Astrocyte (in vitro differentiated cells and primary cell): ENCODE measurements around the gene MBP. TPM values are rescaled to one million over a fixed set of nuclear protein-coding genes. Genes with fewer than 3 reads are reported as not detected.

Experiments used
- DNase-seq: peaks from one replicate; pipeline ENCODE4 v3.0.0-alpha.2; 2010; ENCODE audit warnings: low read depth
- FAIRE-seq: peaks from 2 replicates; lab custom pipeline; 2011; peaks lifted over from hg19 to GRCh38; lab: Jason Lieb, UNC
- H2AFZ ChIP-seq: 2 replicates; pipeline ENCODE4 v1.6.0; 2012; ENCODE audit warnings: low read depth, low read length, inconsistent platforms
- H3K27ac ChIP-seq: 2 replicates; pipeline ENCODE4 v1.5.1; 2011; ENCODE audit warnings: low read depth, low read length, inconsistent platforms
- H3K27me3 ChIP-seq: 2 replicates; pipeline ENCODE4 v1.6.0; 2011; ENCODE audit warnings: low read length, inconsistent platforms; ENCODE audit not compliant: insufficient read depth
- H3K36me3 ChIP-seq: 2 replicates; pipeline ENCODE4 v1.5.1; 2011; ENCODE audit warnings: low read length, inconsistent platforms; ENCODE audit not compliant: insufficient read depth
- H3K4me1 ChIP-seq: 2 replicates; pipeline ENCODE4 v1.5.1; 2011; ENCODE audit warnings: low read length, inconsistent platforms; ENCODE audit not compliant: insufficient read depth
- H3K4me2 ChIP-seq: 2 replicates; pipeline ENCODE4 v1.6.0; 2012; ENCODE audit warnings: low read length, inconsistent platforms
- H3K4me3 ChIP-seq: 2 replicates; pipeline ENCODE4 v1.5.1; 2011; ENCODE audit warnings: low read depth, mild to moderate bottlenecking, low read length, inconsistent platforms; ENCODE audit not compliant: insufficient read depth
- H3K79me2 ChIP-seq: 2 replicates; pipeline ENCODE4 v1.6.0; 2012; ENCODE audit warnings: mild to moderate bottlenecking, low read length, inconsistent platforms; ENCODE audit not compliant: insufficient read depth
- H3K9ac ChIP-seq: 2 replicates; pipeline ENCODE4 v1.6.0; 2012; ENCODE audit warnings: mild to moderate bottlenecking, low read length, inconsistent platforms
- H3K9me3 ChIP-seq: 2 replicates; pipeline ENCODE4 v1.5.1; 2012; ENCODE audit warnings: low read depth, mild to moderate bottlenecking, low read length, inconsistent platforms; ENCODE audit not compliant: insufficient read depth
- H4K20me1 ChIP-seq: 2 replicates; pipeline ENCODE4 v1.6.0; 2012; ENCODE audit warnings: low read length, inconsistent platforms; ENCODE audit not compliant: insufficient read depth
- H3K27ac Mint-ChIP-seq: one replicate; pipeline ENCODE4 v1.8.0; 2021; ENCODE audit warnings: mild to moderate bottlenecking, mixed read lengths; ENCODE audit not compliant: unreplicated experiment
- H3K27me3 Mint-ChIP-seq: one replicate; pipeline ENCODE4 v1.8.0; 2021; ENCODE audit warnings: low read depth, mixed read lengths; ENCODE audit not compliant: unreplicated experiment
- H3K36me3 Mint-ChIP-seq: one replicate; pipeline ENCODE4 v1.8.0; 2021; ENCODE audit warnings: low read depth, mixed read lengths; ENCODE audit not compliant: unreplicated experiment
- H3K4me1 Mint-ChIP-seq: one replicate; pipeline ENCODE4 v1.8.0; 2021; ENCODE audit warnings: low read depth, mixed read lengths; ENCODE audit not compliant: unreplicated experiment
- H3K4me3 Mint-ChIP-seq: one replicate; pipeline ENCODE4 v1.8.0; 2021; ENCODE audit warnings: mild to moderate bottlenecking, moderate library complexity, mixed read lengths; ENCODE audit not compliant: unreplicated experiment
- H3K9me3 Mint-ChIP-seq: one replicate; pipeline ENCODE4 v1.8.0; 2021; ENCODE audit warnings: mild to moderate bottlenecking, mixed read lengths; ENCODE audit not compliant: unreplicated experiment
- CTCF ChIP-seq: IDR thresholded peaks from 2 replicates; pipeline ENCODE4 v1.5.1; 2011; ENCODE audit warnings: low read depth, mild to moderate bottlenecking, inconsistent platforms, low read length, moderate library complexity; ENCODE audit not compliant: insufficient read depth
- EZH2 ChIP-seq: IDR thresholded peaks from 2 replicates; pipeline ENCODE4 v1.6.1; 2012; ENCODE audit warnings: mild to moderate bottlenecking, low read length, inconsistent platforms; ENCODE audit not compliant: insufficient read depth
- total RNA-seq: library from RNA; stranded (reverse); gene quantifications from 2 replicates; pipeline ENCODE4 v1.2.1, GENCODE V29; 2021

The MBP gene
- total RNA-seq, 1 donor from 2014 or later = 11.4 TPM

GRCh38 chr18:77044866-77045664 lies 87.5 kb downstream of the MBP start:
- Mint-ChIP-seq H3K4me3 (no peak overlapping the region), H3K4me1 (peaks cover 4% of the 10 kb centered on the region), H3K36me3 (no peaks in the 10 kb centered on the region), H3K27ac (no peak overlapping the region), H3K9me3 (no peaks in the 10 kb centered on the region), H3K27me3 (no peaks in the 10 kb centered on the region)
- Histone ChIP-seq H3K9ac (peak overlapping the region; percentile 82), H3K27ac (no peak overlapping the region), H4K20me1 (no peaks in the 10 kb centered on the region), H3K4me1 (peaks cover 5% of the 10 kb centered on the region), H3K4me2 (no peak overlapping the region), H3K79me2 (no peaks in the 10 kb centered on the region), H3K4me3 (no peak overlapping the region), H2AFZ (no peak overlapping the region), H3K36me3 (no peaks in the 10 kb centered on the region), H3K27me3 (no peaks in the 10 kb centered on the region), H3K9me3 (no peaks in the 10 kb centered on the region)
- no peak for FAIRE-seq
- no peak for DNase-seq
- TF ChIP-seq EZH2 (no peak), CTCF (no peak)

DNA sequence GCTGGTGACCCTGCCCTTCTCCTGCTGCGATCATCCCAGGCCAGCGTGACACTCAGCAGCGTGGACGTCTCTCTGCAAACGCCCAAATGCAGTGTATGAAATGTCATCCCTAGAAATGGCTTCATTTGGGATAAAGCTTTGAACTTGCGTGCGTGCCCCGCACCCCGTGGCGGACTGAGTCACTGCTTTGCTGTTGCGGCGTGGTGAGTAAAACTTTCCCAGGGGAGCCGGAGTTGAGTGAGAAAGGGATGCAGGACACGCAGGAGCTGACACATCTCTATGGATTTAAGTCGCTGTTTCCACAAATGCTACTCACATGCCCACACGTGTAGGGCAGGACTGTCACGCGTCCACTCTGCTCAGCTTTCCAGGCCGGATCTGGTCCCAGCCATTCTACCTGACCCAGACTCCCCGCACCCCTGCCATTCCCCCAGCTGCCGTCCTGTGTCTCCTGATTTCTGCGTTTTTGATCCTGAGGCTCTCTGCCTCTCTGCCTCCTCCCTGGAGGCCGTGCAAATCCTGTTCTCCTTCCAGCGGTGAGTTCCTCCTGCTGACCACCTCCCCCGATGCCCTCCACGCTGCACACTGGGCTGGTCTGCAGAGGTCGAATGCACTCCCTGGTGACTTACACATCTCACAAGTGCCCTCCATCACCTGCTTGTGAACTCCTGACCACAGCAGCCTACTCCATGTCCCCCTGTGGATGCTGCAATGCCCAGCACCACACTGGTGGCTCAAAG lies 88.9 kb downstream of the MBP start:
- TF ChIP-seq EZH2 (no peak), CTCF (no peak)
- no peaks in the 10 kb centered on the region for H3K36me3 Mint-ChIP-seq
- Histone ChIP-seq H3K27me3 (no peaks in the 10 kb centered on the region), H3K4me2 (peak overlapping the region; percentile 59), H3K9me3 (no peaks in the 10 kb centered on the region), H3K79me2 (no peaks in the 10 kb centered on the region), H3K9ac (peak overlapping the region; percentile 82), H3K4me3 (no peak overlapping the region), H3K36me3 (no peaks in the 10 kb centered on the region), H2AFZ (no peak overlapping the region), H4K20me1 (no peaks in the 10 kb centered on the region), H3K27ac (peak overlapping the region; percentile 90), H3K4me1 (peaks cover 11% of the 10 kb centered on the region)
- H3K27ac Mint-ChIP-seq = no peak overlapping the region
- no peaks in the 10 kb centered on the region for H3K9me3 Mint-ChIP-seq
- FAIRE-seq = no peak
- DNase-seq = no peak
- H3K4me3 Mint-ChIP-seq = no peak overlapping the region
- H3K27me3 Mint-ChIP-seq = no peaks in the 10 kb centered on the region
- peaks cover 10% of the 10 kb centered on the region for H3K4me1 Mint-ChIP-seq
